HG03575 (cell line): ENCODE data around the gene PPP1R9B.

ENCODE experiments used
- ATAC-seq: cut with Tn5 transposase; IDR thresholded peaks from one replicate; pipeline ENCODE4 v1.9.1; 2021; ENCODE audit not compliant: unreplicated experiment, insufficient number of reproducible peaks, low FRiP score; ENCODE audit errors: extremely low read depth

Gene PPP1R9B

DNA sequence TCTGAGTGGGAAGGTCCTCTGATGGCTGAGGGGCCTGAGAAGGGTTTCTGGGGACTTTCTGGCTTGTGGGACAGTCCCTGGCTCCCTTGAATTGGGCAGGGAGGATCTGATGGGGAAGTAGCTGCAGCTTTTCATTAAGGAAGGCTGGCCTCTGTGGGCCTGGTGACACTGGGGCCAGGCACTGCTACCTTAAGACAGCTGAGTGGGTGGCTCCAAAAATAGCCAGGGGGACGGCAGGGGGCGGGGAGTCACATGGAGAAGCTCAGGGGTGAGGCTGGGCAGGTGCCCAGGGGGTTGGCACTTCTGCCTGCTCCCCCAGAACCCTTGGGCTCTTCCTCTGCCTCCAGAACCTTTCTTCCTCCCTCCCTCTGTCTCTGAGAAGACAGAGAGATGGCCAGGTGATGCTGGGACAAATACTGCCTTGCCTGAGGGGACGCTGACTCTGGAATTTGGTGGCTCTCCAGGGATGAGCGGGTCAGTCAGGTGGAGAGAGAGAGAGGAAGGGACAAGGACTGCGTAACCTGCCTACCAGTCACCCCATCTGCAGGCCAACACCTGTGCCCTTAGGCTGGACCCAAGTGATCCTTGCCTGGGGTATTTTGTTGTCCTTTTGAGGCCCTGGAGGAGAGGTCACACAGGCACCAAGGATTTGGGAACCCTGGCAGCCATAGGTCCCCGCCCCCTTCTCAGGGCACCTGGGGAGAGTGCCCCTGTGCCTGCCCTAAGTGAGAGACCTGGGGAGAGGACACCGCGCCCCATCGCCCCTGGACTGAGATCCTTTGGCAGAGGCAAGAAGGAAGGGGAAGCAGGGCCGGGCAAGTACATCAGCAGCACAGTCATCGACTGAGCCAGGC is 13.6 kb upstream of the PPP1R9B start:
- no peak for ATAC-seq

- ATAC-seq, result no peak
Observed at GRCh38 chr17:50162466-50163254, 12.2 kb upstream of the PPP1R9B start.

DNA sequence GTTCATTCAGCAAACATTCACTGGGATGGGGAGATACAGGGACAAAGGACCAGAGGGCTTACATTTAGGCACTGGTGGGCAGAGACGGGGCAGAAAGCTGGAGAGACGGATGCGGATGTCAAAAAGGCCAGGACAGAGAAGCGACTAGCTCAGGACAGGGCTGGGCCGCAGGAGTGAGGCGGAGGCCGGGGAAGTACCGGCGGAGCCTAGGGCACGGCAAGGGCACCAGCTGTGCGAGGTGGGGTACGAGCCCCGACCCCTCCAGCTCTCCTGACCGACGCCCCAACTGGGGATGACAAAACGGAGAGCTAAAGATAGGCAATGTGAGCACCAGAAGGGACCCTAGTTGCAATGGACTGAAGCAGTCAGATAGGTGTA is 11.4 kb upstream of the PPP1R9B start:
- no peak for ATAC-seq

GRCh38 chr17:50161023-50161910 is 10.8 kb upstream of the PPP1R9B start:
- ATAC-seq, result no peak

DNA sequence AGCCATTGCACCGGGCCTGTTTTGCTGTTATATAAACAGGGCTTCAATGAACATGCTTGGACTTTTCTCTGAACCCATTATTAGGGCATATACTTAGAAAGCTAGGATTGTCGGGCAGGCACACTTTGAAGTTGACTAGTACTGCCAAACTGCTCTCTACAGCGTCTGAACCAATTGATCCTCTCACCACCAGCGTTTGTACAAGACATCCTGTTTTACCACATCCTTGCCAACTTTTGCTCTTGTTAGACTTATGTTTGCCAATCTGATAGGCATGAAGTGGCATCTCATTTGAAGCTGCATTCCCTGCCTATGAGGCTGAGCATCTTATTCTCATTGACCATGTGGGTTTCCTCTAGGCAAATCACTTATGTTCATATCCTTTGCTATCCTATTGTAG is 7.4 kb upstream of the PPP1R9B start:
- ATAC-seq, result no peak

DNA sequence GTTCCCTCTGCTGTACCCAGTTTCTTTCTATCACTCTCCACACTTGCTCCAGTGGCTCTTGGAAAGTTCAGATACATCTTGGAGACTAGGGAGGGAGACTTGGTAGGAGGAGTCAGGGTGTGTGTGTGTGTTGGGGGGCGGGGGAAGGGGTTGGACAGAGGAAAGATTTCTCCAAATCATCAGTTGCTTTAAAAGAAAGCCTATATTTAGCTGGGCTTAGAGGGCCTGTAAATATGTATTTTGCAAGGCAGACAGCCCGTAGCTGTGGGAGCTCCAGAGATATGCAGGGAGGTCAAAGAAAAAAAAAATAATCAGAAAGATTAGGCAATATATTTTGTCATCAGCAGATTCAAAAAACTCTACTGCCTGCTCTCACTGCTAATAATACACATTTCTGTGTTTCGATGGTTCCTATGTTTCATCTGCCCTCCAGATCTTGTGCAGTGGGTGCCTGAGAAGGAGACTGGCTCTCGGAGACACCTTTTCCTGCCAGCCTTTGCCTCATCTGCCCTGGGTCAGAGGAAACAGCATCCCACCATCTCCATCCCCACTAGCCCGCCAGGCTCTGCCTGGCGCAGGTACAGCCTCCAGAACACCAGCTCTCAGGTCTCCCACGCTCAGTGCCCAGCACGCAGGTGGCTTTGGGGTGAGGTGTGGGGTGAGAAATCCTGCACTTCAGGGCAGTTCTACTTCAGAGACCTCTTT is 4.8 kb upstream of the PPP1R9B start:
- ATAC-seq, result no peak

DNA sequence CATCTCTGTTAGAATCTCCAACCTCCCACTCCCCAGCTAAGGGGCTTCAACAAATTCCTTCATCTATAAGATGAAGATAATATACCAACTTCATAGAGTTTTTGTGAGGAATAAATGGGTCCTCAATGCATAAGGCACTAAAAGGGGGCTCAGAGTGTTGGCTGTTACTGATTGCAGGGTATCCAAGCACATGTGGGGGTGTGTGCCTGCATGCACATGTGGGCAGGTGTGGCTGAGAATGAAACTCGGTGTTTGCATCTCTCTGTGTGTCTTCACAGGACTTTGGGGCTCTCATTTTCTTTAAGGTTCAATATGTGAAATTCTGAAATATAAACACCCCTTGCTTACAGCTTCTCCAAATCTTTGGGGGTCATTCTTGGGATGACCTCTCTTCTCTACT is 4.1 kb upstream of the PPP1R9B start:
- no peak for ATAC-seq

GRCh38 chr17:50153650-50154575 is 3.4 kb upstream of the PPP1R9B start:
- no peak for ATAC-seq

DNA sequence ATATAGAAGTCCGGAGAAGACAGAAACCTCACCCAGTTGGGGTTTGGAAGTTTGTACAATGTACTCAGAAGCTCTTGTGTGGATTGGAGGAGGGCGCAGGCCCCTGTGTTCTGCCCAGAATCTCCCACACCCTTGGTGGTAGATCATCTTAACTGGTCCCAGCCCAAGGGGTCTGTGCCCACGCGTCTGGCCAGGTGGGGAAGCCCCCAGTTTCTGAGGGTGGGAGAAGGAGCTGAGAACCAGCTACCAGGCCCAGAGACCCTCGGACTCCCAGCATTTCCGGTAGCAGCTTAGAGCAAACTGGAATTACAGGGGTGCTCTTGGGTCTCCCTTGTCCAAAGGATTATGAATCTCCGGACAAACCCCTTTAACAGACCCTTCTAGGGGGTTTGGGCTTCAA is 2.3 kb upstream of the PPP1R9B start:
- no peak for ATAC-seq

- no peak for ATAC-seq
Observed at GRCh38 chr17:50151937-50152547, 1.6 kb upstream of the PPP1R9B start.

- no peak for ATAC-seq
Observed at GRCh38 chr17:50151041-50151936, 812 bp upstream of the PPP1R9B start.

DNA sequence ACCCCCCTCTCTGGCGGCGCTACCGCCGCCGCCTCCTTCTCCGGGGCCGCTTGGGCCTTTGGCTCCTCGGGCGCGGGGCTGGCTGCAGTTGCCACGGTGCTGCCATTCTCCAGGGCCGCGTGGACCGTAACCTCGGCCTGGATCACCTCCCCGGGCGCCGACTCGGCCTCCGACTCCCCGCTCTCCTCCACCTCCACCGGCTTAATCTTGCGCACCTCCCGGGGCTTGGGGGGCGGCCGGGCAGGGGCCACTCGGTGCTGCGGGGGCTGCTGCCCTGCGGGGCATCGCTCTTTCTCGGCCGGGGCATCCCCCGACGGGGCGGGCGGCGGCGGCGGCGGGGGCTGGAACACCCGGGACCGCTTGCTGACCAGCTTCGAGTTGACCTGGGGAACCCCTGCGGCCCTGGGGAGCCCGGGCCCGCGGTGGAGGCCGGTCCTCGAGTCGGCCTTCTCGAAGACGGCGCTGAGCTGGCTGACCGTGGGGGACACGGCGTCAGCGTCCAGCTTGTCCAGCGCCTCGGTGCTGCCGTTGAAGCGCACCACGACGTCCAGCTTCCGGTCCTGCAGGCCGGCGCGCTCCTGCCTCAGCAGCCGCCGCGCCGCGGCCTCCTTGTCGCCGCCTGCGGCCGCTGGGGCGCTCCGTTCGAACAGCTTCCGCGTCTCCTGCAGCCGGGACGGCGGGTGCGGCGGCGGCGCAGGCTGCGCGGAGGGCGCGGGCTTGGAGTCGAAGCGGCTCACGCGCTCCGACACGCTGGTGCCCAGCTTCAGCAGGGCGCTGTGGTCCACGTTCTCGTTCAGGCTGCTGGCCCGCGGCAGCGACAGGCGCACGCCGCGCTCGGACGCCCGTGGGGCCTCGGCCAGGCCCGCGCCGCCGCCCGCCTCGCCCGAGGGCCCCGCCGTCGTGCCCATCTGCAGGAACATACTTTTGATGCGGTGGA is 792 bp downstream of the PPP1R9B start:
- ATAC-seq, result no peak

GRCh38 chr17:50149091-50149416 is 1.4 kb downstream of the PPP1R9B start:
- ATAC-seq, result no peak

GRCh38 chr17:50148226-50149090 is 2.0 kb downstream of the PPP1R9B start:
- ATAC-seq, result no peak

DNA sequence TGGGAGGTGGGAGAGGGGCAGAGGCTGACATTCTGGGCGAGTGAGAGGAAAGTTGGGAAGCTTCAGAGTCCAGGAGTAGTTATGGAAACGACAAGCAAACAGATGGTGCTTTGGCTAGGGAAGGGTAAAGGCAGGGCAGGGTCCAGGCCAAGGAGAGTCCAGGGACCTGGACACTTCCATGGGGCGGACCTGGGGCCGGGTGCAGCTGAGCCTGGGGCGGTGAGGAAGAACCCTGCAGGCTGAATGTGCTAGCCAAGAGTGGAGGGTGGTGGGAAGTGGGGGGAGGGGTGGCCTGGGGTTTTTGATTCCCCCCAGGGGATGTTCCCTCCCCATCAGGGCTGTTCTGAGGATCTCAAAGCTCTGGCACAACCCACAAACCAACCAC is 2.6 kb downstream of the PPP1R9B start:
- ATAC-seq, result no peak
